HL-60 (cell line): ENCODE results near the gene THRAP3.

ENCODE experiments used
- DNase-seq, 2 experiments: peaks; one replicate each; pipeline ENCODE4 v3.0.0-alpha.2; 2010 to 2020; ENCODE audit warnings: low read depth in 1 of 2, low spot score in 1 of 2
- H3K27ac ChIP-seq: fragments of 250-450 bp; sonication (Bioruptor Pico); replicated peaks from 2 replicates; pipeline ENCODE4 v1.5.1; 2020; ENCODE audit warnings: mild to moderate bottlenecking, moderate library complexity
- H3K27me3 ChIP-seq: fragments of 250-450 bp; sonication (Bioruptor Pico); 2 replicates; pipeline ENCODE4 v1.5.1; 2021; ENCODE audit warnings: mild to moderate bottlenecking, moderate library complexity; ENCODE audit not compliant: insufficient read depth, poor library complexity, severe bottlenecking
- H3K4me3 ChIP-seq: replicated peaks from 2 replicates; pipeline ENCODE4 v1.5.1; 2011; ENCODE audit warnings: mild to moderate bottlenecking, control low read depth, low read length; ENCODE audit not compliant: insufficient read depth
- CTCF ChIP-seq: IDR thresholded peaks from one replicate; pipeline ENCODE4 v1.5.1; 2011; ENCODE audit warnings: low read length, control low read depth, inconsistent platforms; ENCODE audit not compliant: insufficient read depth
- GABPA ChIP-seq: IDR thresholded peaks from 2 replicates; pipeline ENCODE4 v1.6.1; 2012; ENCODE audit warnings: low read depth
- POLR2AphosphoS5 ChIP-seq: IDR thresholded peaks from 2 replicates; pipeline ENCODE4 v1.6.1; 2012; ENCODE audit warnings: low read depth
- REST ChIP-seq: IDR thresholded peaks from 2 replicates; pipeline ENCODE4 v1.6.1; 2012; ENCODE audit warnings: low read depth; ENCODE audit not compliant: insufficient replicate concordance
- SPI1 ChIP-seq: IDR thresholded peaks from 2 replicates; pipeline ENCODE4 v1.6.1; 2012; ENCODE audit warnings: low read depth, mild to moderate bottlenecking, borderline replicate concordance

THRAP3 gene

GRCh38 chr1:36253161-36253862 is 29.1 kb downstream of the THRAP3 start:
- no peak overlapping the region for H3K27ac ChIP-seq
- TF ChIP-seq GABPA (no peak), POLR2AphosphoS5 (no peak), SPI1 (no peak)
- DNase-seq = no peak
- H3K4me3 ChIP-seq = no peak overlapping the region
- no peaks in the 10 kb centered on the region for H3K27me3 ChIP-seq

GRCh38 chr1:36256558-36257374 is 32.5 kb downstream of the THRAP3 start:
- no peak for DNase-seq
- TF ChIP-seq REST (no peak), GABPA (no peak), CTCF (no peak), SPI1 (no peak), POLR2AphosphoS5 (no peak)
- Histone ChIP-seq H3K27me3 (no peaks in the 10 kb centered on the region), H3K27ac (no peak overlapping the region), H3K4me3 (no peak overlapping the region)

GRCh38 chr1:36257375-36257767 is 33.1 kb downstream of the THRAP3 start:
- Histone ChIP-seq H3K4me3 (no peak overlapping the region), H3K27me3 (no peaks in the 10 kb centered on the region), H3K27ac (no peak overlapping the region)
- no peak for DNase-seq
- no peak for TF ChIP-seq POLR2AphosphoS5
- no peak for TF ChIP-seq SPI1
- no peak for TF ChIP-seq REST
- TF ChIP-seq CTCF = no peak

- no peak for DNase-seq
- no peak for TF ChIP-seq SPI1
- no peak for TF ChIP-seq GABPA
- no peak for TF ChIP-seq REST
- no peak for TF ChIP-seq POLR2AphosphoS5
- TF ChIP-seq CTCF = no peak
- Histone ChIP-seq H3K4me3 (no peak overlapping the region), H3K27ac (no peak overlapping the region), H3K27me3 (no peaks in the 10 kb centered on the region)
Observed at GRCh38 chr1:36258960-36259344, 34.7 kb downstream of the THRAP3 start.
